Endothelial cell of umbilical vein (primary cell): Measurements from ENCODE around the gene PASD1.

Experiments
- CTCF ChIP-seq, 2 donors: IDR thresholded peaks; 1 replicate in 1 of 2; 2 replicates in 1 of 2; pipeline ENCODE4 v1.5.1; 2011; ENCODE audit warnings: low read length in 2 of 2, mild to moderate bottlenecking in 2 of 2, moderate library complexity in 2 of 2, control low read depth in 1 of 2, inconsistent platforms in 1 of 2, low read depth in 1 of 2; ENCODE audit not compliant: insufficient read depth in 1 of 2; ENCODE audit errors: extremely low read depth in 1 of 2
- EZH2 ChIP-seq: IDR thresholded peaks from 2 replicates; pipeline ENCODE4 v1.6.1; 2012; ENCODE audit warnings: borderline replicate concordance, low read depth, mild to moderate bottlenecking, moderate library complexity, low read length, inconsistent platforms; ENCODE audit not compliant: severe bottlenecking
- GATA2 ChIP-seq: IDR thresholded peaks from 2 replicates; pipeline ENCODE4 v1.7.0; 2011; ENCODE audit warnings: low read depth, mild to moderate bottlenecking, moderate library complexity, mixed read lengths, low read length; ENCODE audit not compliant: insufficient read length, insufficient read depth
- JUN ChIP-seq: IDR thresholded peaks from 2 replicates; pipeline ENCODE4 v1.6.1; 2011; ENCODE audit warnings: borderline replicate concordance, low read depth; ENCODE audit not compliant: insufficient read length, insufficient read depth
- MAX ChIP-seq: IDR thresholded peaks from 2 replicates; pipeline ENCODE4 v1.6.1; 2011; ENCODE audit not compliant: insufficient read depth, insufficient read length
- MYC ChIP-seq: IDR thresholded peaks from one replicate; pipeline ENCODE4 v1.6.1; 2011; ENCODE audit warnings: mild to moderate bottlenecking, low read depth, low read length
- POLR2A ChIP-seq: IDR thresholded peaks from 2 replicates; pipeline ENCODE4 v1.6.1; 2012; ENCODE audit warnings: low read depth, mild to moderate bottlenecking, control low read depth, low read length
- POLR2AphosphoS5 ChIP-seq: IDR thresholded peaks from 2 replicates; pipeline ENCODE4 v1.6.1; 2012; ENCODE audit warnings: low read depth, mild to moderate bottlenecking, control low read depth, low read length, moderate library complexity; ENCODE audit not compliant: insufficient read depth

- TF ChIP-seq CTCF (IDR thresholded peaks at IDR 0.05; ENCODE audit: extremely low read depth in 1 of 2, insufficient read depth in 1 of 2, low read depth in 1 of 2, low read length in 2 of 2) (no peak), POLR2AphosphoS5 (no peak), EZH2 (no peak), JUN (no peak), POLR2A (no peak), GATA2 (no peak), MAX (no peak), MYC (no peak)
Measured at GRCh38 chrX:151701071-151701470, 137.6 kb downstream of the PASD1 start.
